A549 treated with AZD2906 at 1 μM for 4 hours (cell line): Measurements from ENCODE around the gene BCS1L. TPM values are rescaled to one million over a fixed set of nuclear protein-coding genes. Genes with fewer than 3 reads are reported as not detected.

ENCODE experiments used
- total RNA-seq: library from RNA; stranded (reverse); fragments of 200-300 nt; extraction: Qiagen RNA extraction; gene quantifications from 5 replicates; pipeline ENCODE4 v1.2.3, GENCODE V29; 2022

Gene BCS1L, protein sequence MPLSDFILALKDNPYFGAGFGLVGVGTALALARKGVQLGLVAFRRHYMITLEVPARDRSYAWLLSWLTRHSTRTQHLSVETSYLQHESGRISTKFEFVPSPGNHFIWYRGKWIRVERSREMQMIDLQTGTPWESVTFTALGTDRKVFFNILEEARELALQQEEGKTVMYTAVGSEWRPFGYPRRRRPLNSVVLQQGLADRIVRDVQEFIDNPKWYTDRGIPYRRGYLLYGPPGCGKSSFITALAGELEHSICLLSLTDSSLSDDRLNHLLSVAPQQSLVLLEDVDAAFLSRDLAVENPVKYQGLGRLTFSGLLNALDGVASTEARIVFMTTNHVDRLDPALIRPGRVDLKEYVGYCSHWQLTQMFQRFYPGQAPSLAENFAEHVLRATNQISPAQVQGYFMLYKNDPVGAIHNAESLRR
- 42.2 to 52.1 TPM (median 47.6 TPM) in 5 replicates for total RNA-seq

DNA sequence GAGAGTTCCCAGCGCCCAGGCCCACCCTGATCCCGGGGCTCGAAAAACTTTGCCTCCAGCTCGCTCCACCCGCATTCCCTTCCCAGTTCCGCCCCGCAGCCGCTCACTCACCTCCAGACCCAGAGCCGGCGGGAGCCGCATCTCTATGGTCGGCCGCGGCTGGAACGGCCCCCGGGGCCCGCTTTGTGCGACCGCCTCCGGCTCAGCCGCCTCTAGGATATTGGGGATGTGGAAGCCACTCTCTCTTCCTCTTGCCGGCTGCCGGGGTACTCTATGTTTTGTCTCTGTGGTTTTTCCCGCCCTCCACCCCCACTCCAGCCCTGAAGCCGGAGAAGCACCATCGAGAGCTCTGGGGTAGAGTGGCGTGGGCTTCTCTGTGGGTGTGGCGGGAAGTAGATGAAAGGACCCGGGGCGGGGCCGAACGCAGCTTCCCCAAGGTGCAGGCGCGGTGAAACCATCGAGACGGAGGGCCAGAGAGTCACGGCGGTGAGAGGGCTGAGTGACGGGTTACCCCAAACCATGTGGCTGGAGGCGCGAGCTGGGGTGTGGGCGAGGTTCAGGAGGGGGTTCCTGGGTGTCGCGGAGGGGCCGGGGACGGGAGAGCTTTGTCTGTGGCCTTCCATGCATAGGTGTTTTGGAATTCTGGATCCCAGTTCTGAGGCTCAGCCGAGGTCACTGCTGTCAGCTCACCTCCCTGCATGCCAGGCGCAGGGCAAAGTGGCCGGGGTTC is at the start of gene BCS1L, which contains the start of gene ZNF142:
Gene BCS1L, plus strand, starts transcription at position 426 of the 730 bp plus-strand sequence. CDS start 1,305 bp downstream, outside the sequence.
Gene ZNF142, minus strand, starts transcription at position 366 of the 730 bp plus-strand sequence. CDS start 3,194 bp downstream, outside the sequence.

DNA sequence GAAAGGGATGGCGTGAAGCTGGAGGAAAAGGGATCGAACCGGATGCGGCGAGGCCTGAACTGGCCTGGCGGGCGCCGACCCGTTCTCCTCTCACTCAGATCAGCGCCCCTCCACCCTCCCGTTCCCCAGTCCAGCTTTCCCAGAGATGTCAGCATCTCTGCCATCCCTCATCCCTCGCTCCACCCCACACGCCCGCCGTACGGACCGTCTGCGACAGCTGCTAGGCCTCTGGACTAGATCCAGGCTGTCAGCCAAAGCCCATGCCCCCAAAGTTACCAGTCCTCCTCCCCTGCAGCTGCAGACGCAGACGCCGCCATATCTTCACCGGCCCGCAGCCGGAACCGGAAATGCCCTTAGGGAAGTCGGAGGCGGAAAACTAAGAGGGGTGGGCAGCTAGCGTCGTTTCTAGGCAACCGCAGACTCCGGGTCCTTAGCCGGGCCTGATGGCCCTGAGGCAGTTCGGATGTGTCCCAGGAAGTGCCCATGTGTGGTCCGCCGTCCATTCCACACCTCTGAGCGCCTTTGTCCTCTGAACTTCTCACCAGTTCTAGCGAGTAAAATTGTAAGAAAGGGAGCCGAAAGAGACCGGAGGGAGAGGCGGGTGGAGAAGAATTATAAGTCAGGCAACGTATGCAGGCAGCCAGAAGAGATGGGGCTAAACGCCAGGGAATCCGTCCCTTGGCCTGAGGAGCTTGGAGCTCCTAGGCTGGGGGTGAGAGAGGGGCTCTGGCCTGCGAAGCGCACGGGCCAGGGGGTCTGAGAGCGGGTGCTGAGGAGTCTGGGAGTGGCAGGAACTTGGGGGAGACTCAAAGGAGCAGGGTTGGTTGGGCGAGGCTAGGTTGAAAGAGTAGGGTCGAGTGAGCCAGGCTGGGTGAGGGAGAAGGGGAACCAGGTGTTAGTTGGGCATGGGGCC is 12.4 kb downstream of the BCS1L start, which contains the start of the genes RNF25 and STK36:
Gene RNF25, minus strand, starts transcription at position 349 of the 913 bp plus-strand sequence. Its CDS starts 32 bp downstream, at position 317.
Gene STK36, plus strand, starts transcription at position 433 of the 913 bp plus-strand sequence. CDS start 744 bp downstream, outside the sequence.

DNA sequence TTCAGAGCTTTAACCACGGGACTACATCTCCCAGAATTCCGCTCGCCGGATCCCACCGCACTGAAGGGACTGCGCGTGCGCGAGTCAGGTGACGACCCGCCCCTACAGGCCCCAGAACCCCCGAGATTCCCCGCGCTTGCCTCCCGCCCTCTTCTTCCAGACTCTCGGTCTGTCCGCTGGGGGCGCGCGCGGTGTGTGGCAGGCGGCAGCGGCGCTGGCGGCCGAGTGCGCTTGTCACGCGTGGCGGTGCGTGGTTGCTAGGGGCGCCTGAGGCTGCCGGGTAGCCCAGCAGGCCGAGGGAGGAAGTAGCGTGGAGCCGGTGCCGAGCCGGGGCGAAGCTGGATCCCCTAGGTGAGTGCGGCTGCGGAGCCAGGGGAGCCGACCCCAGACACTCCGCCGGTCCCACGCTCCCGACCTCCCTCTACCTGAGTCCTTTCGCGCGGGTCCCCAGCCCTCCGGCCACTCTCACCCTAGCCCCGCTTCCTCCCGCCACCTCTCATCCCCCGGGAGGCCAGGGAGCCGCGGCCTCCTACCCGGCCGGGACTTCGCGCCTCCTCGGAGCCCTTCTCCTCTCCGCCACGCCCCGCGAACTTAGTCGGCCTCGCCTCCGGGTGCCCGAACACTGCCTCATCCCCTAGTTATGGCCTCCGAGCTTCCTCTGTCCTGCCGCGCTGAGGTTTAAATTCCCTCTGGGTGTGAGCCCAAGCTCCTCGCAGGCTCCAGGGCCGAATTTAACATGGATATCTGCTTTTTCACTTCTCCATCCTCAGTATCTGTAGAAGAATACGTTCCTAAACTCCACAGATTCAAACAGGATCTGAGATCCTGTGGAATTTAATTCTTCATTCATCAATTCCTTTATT is 51.4 kb downstream of the BCS1L start, which contains the start of gene TTLL4:
Gene TTLL4, plus strand, starts transcription at position 149 of the 863 bp plus-strand sequence. CDS start 26,842 bp downstream, outside the sequence.

Other genes with a start within 250 kb of the BCS1L start
- 0.16 to 0.36 TPM (median 0.28 TPM) in 5 replicates for gene VIL1, start 240.6 kb upstream of the BCS1L start, total RNA-seq
- 4.1 to 5.6 TPM (median 4.6 TPM) in 5 replicates for gene USP37, start 91.3 kb upstream of the BCS1L start, total RNA-seq
- gene CNOT9, start 90.8 kb upstream of the BCS1L start, total RNA-seq = 35.9 to 41.6 TPM (median 40.6 TPM) in 5 replicates
- 0.22 to 0.80 TPM (median 0.38 TPM) in 5 replicates for gene PLCD4, start 51.8 kb upstream of the BCS1L start, total RNA-seq
- 14.8 to 19.4 TPM (median 16.4 TPM) in 5 replicates for gene ZNF142, start 60 bp upstream of the BCS1L start, total RNA-seq
- gene RNF25, start 12.3 kb downstream of the BCS1L start, total RNA-seq = 41.8 to 51.5 TPM (median 48.1 TPM) in 5 replicates
- gene STK36, start 12.4 kb downstream of the BCS1L start, total RNA-seq = 8.1 to 11.4 TPM (median 10.3 TPM) in 5 replicates
- 22.3 to 26.4 TPM (median 24.4 TPM) in 5 replicates for gene TTLL4, start 51.2 kb downstream of the BCS1L start, total RNA-seq
- gene CYP27A1, start 122.5 kb downstream of the BCS1L start, total RNA-seq = 0.09 to 0.18 TPM (median 0.11 TPM) in 5 replicates
- not detected in 5 replicates for gene PRKAG3, start 172.1 kb downstream of the BCS1L start, total RNA-seq
- gene WNT6, start 200.1 kb downstream of the BCS1L start, total RNA-seq = 0.17 to 0.27 TPM (median 0.25 TPM) in 5 replicates
- gene WNT10A, start 221.2 kb downstream of the BCS1L start, total RNA-seq = 0.06 to 0.11 TPM (median 0.09 TPM) in 4 of 5 replicates, not detected in the other